Lower lobe of right lung (tissue), 2 donors: ENCODE data around the gene JAZF1. TPM values are rescaled to one million over a fixed set of nuclear protein-coding genes. Genes with fewer than 3 reads are reported as not detected.

ENCODE experiments used
- ATAC-seq, 2 donors: fragments of 200-7000 bp; cut with Tn5 transposase; one replicate each; pipeline ENCODE4 v1.9.1; 2020 to 2022; ENCODE audit warnings: mild to moderate bottlenecking in 2 of 2, moderate library complexity in 2 of 2
- DNase-seq: peaks from one replicate; pipeline ENCODE4 v3.0.0-alpha.2; 2020
- H3K27ac ChIP-seq: fragments of 200-600 bp; one replicate; pipeline ENCODE4 v1.8.0; 2022
- H3K27me3 ChIP-seq: fragments of 200-600 bp; one replicate; pipeline ENCODE4 v1.8.0; 2022; ENCODE audit warnings: low read depth
- H3K36me3 ChIP-seq: fragments of 200-600 bp; one replicate; pipeline ENCODE4 v1.8.0; 2022; ENCODE audit warnings: mild to moderate bottlenecking
- H3K4me1 ChIP-seq: fragments of 200-600 bp; one replicate; pipeline ENCODE4 v1.8.0; 2022
- H3K4me3 ChIP-seq: fragments of 200-600 bp; one replicate; pipeline ENCODE4 v1.8.0; 2022; ENCODE audit warnings: mild to moderate bottlenecking
- H3K9me3 ChIP-seq: fragments of 200-600 bp; one replicate; pipeline ENCODE4 v1.8.0; 2022
- CTCF ChIP-seq: fragments of 200-600 bp; IDR thresholded peaks from one replicate; pipeline ENCODE4 v1.8.0; 2022; ENCODE audit warnings: antibody characterized with exemption, mild to moderate bottlenecking
- intact Hi-C: fragments of 100-400 bp; cut with DNase I; formaldehyde crosslinking; loops from one replicate; pipeline ENCODE4 v1.11.0; 2022
- total RNA-seq: library from RNA; stranded (reverse); fragmentation: NEBNext Ultra II Directional; extraction: Animal tissue kit (Norgen Biotek cat#: 25700); gene quantifications from one replicate; pipeline ENCODE4 v1.2.1, GENCODE V29; 2021
- donor health status: DM: no; HTN: yes; CAD: no; lungs with severe emphysema.

Gene JAZF1
- total RNA-seq, 1 donor from 2014 or later = 19.4 TPM

DNA sequence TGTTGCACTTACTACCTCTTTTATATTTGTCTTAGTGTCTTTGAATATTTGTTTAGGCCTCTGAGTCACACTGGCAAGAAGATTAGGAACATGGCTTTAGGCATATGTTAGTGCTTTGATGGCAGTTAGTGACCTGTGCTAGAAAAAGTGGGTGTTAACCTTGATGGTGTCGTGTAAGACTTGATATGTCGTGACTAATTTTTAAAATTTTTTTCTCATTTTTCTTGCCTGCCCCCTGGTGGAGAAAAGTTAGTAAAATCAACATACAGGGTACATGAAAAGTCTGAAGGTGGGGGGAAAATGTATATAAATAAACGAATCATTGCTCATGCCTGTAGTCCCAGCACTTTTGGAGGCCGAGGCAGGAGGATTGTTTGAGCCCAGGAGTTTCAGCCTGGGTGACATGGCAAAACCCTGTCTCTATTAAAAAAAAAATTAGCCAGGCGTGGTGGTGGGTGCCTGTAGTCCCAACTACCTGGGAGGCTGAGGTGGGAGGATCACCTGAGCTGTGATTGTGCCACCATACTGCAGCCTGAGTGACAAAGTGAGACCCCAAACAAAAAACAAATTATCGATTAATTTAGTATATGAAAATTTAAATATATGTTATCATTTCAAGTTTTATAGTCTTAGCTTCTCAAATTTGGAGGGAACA lies 396.1 kb downstream of the JAZF1 start:
- H3K4me3 ChIP-seq = no peak overlapping the region
- peaks cover 7% of the 10 kb centered on the region for H3K4me1 ChIP-seq
- peak in 1 of 2 donors; percentile 55 for ATAC-seq
- intact Hi-C loops = no loop called here
- H3K36me3 ChIP-seq = peaks cover 42% of the 10 kb centered on the region
- TF ChIP-seq CTCF = peak; percentile 50
- H3K27me3 ChIP-seq = no peaks in the 10 kb centered on the region
- H3K27ac ChIP-seq = no peak overlapping the region
- DNase-seq = no peak
- H3K9me3 ChIP-seq = no peaks in the 10 kb centered on the region

- Histone ChIP-seq H3K4me1 (peaks cover 7% of the 10 kb centered on the region), H3K27ac (no peak overlapping the region), H3K9me3 (no peaks in the 10 kb centered on the region), H3K27me3 (no peaks in the 10 kb centered on the region), H3K4me3 (no peak overlapping the region), H3K36me3 (peaks cover 29% of the 10 kb centered on the region)
- TF ChIP-seq CTCF = no peak
- ATAC-seq (no peak), DNase-seq (no peak)
- intact Hi-C loops = no loop called here
Observed at GRCh38 chr7:27782849-27783248, 397.7 kb downstream of the JAZF1 start.

- Histone ChIP-seq H3K36me3 (peaks cover 12% of the 10 kb centered on the region), H3K27ac (no peak overlapping the region), H3K9me3 (no peaks in the 10 kb centered on the region), H3K4me1 (peaks cover 7% of the 10 kb centered on the region), H3K27me3 (no peaks in the 10 kb centered on the region), H3K4me3 (no peak overlapping the region)
- intact Hi-C loops = no loop called here
- no peak for DNase-seq
- no peak for TF ChIP-seq CTCF
- no peak for ATAC-seq
Observed at GRCh38 chr7:27781188-27781587, 399.4 kb downstream of the JAZF1 start.

Other genes starting within 250 kb of the JAZF1 start
- 10.3 TPM for gene CREB5, start 231.7 kb upstream of the JAZF1 start, total RNA-seq